HL-60 (cell line): ENCODE measurements around the gene ZMAT5.
"Not testable (repeated sequence)": the region's sequence is repeated elsewhere in the genome, so short reads cannot be mapped to it uniquely, and the experiment has no call there.

ENCODE experiments used
- DNase-seq, 2 experiments: peaks; one replicate each; pipeline ENCODE4 v3.0.0-alpha.2; 2010 to 2020; ENCODE audit warnings: low read depth in 1 of 2, low spot score in 1 of 2
- H3K27ac ChIP-seq: fragments of 250-450 bp; sonication (Bioruptor Pico); replicated peaks from 2 replicates; pipeline ENCODE4 v1.5.1; 2020; ENCODE audit warnings: mild to moderate bottlenecking, moderate library complexity
- H3K27me3 ChIP-seq: fragments of 250-450 bp; sonication (Bioruptor Pico); 2 replicates; pipeline ENCODE4 v1.5.1; 2021; ENCODE audit warnings: mild to moderate bottlenecking, moderate library complexity; ENCODE audit not compliant: insufficient read depth, poor library complexity, severe bottlenecking
- H3K4me3 ChIP-seq: replicated peaks from 2 replicates; pipeline ENCODE4 v1.5.1; 2011; ENCODE audit warnings: mild to moderate bottlenecking, control low read depth, low read length; ENCODE audit not compliant: insufficient read depth
- CTCF ChIP-seq: IDR thresholded peaks from one replicate; pipeline ENCODE4 v1.5.1; 2011; ENCODE audit warnings: low read length, control low read depth, inconsistent platforms; ENCODE audit not compliant: insufficient read depth
- GABPA ChIP-seq: IDR thresholded peaks from 2 replicates; pipeline ENCODE4 v1.6.1; 2012; ENCODE audit warnings: low read depth
- POLR2AphosphoS5 ChIP-seq: IDR thresholded peaks from 2 replicates; pipeline ENCODE4 v1.6.1; 2012; ENCODE audit warnings: low read depth
- REST ChIP-seq: IDR thresholded peaks from 2 replicates; pipeline ENCODE4 v1.6.1; 2012; ENCODE audit warnings: low read depth; ENCODE audit not compliant: insufficient replicate concordance
- SPI1 ChIP-seq: IDR thresholded peaks from 2 replicates; pipeline ENCODE4 v1.6.1; 2012; ENCODE audit warnings: low read depth, mild to moderate bottlenecking, borderline replicate concordance

ZMAT5 gene

GRCh38 chr22:29755889-29756288 lies 10.9 kb downstream of the ZMAT5 start:
- TF ChIP-seq GABPA (no peak), SPI1 (no peak), POLR2AphosphoS5 (no peak), REST (no peak), CTCF (no peak)
- Histone ChIP-seq H3K27ac (no peak overlapping the region), H3K4me3 (no peak overlapping the region), H3K27me3 (no peaks in the 10 kb centered on the region)
- no peak for DNase-seq

- not testable (repeated sequence) for H3K4me3 ChIP-seq, H3K27ac ChIP-seq, H3K27me3 ChIP-seq, DNase-seq
These were observed 12.0 kb downstream of the ZMAT5 start for GRCh38 chr22:29754658-29755395.

GRCh38 chr22:29753808-29754657 lies 12.8 kb downstream of the ZMAT5 start:
- no peak for DNase-seq
- Histone ChIP-seq H3K27ac (no peak overlapping the region), H3K4me3 (no peak overlapping the region), H3K27me3 (no peaks in the 10 kb centered on the region)
- TF ChIP-seq CTCF (no peak), REST (no peak), POLR2AphosphoS5 (no peak), GABPA (no peak), SPI1 (no peak)

- Histone ChIP-seq H3K27ac (peak overlapping the region; percentile 88), H3K27me3 (no peaks in the 10 kb centered on the region), H3K4me3 (no peak overlapping the region)
- no peak for DNase-seq
- TF ChIP-seq POLR2AphosphoS5 (no peak), REST (no peak), SPI1 (no peak), GABPA (no peak), CTCF (no peak)
These were observed 15.1 kb downstream of the ZMAT5 start for GRCh38 chr22:29751669-29752068.
